Dendritic cell treated with granulocyte-macrophage colony-stimulating factor and Interleukin-4, amounts not matched to agents 40 ng/mL and 50 ng/mL, for 4 days (primary cell): Measurements from ENCODE around the gene PLIN5.
"Not testable (repeated sequence)": the region's sequence is repeated elsewhere in the genome, so short reads cannot be mapped to it uniquely, and the experiment has no call there.

Source experiments
- H3K27ac Mint-ChIP-seq: one replicate; pipeline ENCODE4 v1.8.0; 2022; ENCODE audit warnings: mild to moderate bottlenecking, mixed read lengths
- H3K27me3 Mint-ChIP-seq: one replicate; pipeline ENCODE4 v1.8.0; 2022; ENCODE audit warnings: mild to moderate bottlenecking, mixed read lengths
- H3K36me3 Mint-ChIP-seq: one replicate; pipeline ENCODE4 v1.8.0; 2022; ENCODE audit warnings: low read depth, mixed read lengths
- H3K4me1 Mint-ChIP-seq: one replicate; pipeline ENCODE4 v1.8.0; 2022; ENCODE audit warnings: low read depth, mixed read lengths
- H3K4me3 Mint-ChIP-seq: one replicate; pipeline ENCODE4 v1.8.0; 2022; ENCODE audit warnings: mild to moderate bottlenecking, moderate library complexity, mixed read lengths
- H3K9me3 Mint-ChIP-seq: one replicate; pipeline ENCODE4 v1.8.0; 2022; ENCODE audit warnings: mixed read lengths
- intact Hi-C: fragments of 100-400 bp; cut with micrococcal nuclease; formaldehyde crosslinking; loops from one replicate; pipeline ENCODE4 v1.15.0; 2022

PLIN5 gene

DNA sequence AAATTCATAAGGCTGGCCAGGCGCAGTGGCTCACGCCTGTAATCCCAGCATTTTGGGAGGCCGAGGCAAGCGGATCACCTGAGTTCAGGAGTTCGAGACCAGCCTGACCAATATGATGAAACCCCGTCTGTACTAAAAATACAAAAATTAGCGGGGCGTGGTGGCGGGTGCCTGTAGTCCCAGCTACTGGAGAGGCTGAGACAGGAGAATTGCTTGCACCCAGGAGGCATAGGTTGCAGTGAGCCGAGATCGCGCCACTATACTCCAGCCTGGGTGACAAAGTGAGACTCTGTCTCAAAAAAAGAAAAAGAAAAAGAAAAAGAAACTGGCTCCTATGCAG, 6.8 kb upstream of the PLIN5 start:
- peaks cover 62% of the 10 kb centered on the region for H3K4me1 Mint-ChIP-seq
- H3K4me3 Mint-ChIP-seq, H3K9me3 Mint-ChIP-seq: not testable (repeated sequence)

DNA sequence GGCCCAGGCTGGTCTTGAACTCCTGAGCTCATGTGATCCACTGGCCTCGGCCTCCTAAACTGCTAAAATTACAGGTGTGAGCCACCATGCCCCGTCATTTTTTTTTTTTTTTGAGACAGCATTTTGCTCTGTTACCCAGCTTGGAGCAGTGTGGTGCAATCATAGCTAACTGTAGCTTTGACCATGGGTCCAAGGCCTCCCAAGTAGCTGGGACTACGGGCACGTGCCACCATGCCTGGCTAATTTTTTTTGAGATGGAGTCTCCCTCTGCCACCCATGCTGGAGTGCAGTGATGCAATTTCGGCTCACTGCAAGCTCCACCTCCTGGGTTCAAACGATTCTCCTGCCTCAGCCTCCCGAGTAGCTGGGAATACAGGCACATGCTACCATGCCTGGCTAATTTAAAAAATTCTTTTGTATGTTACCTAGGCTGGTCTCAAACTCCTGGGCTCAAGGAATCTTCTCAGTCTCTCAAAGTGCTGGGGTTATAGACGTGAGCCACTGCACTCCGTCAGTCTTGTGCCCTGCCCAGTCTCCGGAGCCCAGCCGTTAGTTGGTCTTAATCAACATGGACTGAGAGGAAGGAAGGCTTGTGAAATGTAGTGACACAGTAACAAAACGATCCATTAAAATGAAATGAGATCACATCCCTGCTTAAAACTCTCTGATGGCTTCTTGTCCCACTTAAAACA, 6.2 kb upstream of the PLIN5 start:
- H3K27me3 Mint-ChIP-seq, result peaks cover 1% of the 10 kb centered on the region
- H3K36me3 Mint-ChIP-seq, result no peaks in the 10 kb centered on the region
- no peak overlapping the region for H3K4me3 Mint-ChIP-seq
- H3K9me3 Mint-ChIP-seq, result no peaks in the 10 kb centered on the region
- peaks cover 62% of the 10 kb centered on the region for H3K4me1 Mint-ChIP-seq
- peak overlapping the region; percentile 79 for H3K27ac Mint-ChIP-seq
- intact Hi-C loops, result no loop called here

More for the DNA sequence above, 6.8 kb upstream of the PLIN5 start:
- H3K27me3 Mint-ChIP-seq, H3K36me3 Mint-ChIP-seq, intact Hi-C loops: not testable (repeated sequence)
- H3K27ac Mint-ChIP-seq, result peak overlapping the region; percentile 79

DNA sequence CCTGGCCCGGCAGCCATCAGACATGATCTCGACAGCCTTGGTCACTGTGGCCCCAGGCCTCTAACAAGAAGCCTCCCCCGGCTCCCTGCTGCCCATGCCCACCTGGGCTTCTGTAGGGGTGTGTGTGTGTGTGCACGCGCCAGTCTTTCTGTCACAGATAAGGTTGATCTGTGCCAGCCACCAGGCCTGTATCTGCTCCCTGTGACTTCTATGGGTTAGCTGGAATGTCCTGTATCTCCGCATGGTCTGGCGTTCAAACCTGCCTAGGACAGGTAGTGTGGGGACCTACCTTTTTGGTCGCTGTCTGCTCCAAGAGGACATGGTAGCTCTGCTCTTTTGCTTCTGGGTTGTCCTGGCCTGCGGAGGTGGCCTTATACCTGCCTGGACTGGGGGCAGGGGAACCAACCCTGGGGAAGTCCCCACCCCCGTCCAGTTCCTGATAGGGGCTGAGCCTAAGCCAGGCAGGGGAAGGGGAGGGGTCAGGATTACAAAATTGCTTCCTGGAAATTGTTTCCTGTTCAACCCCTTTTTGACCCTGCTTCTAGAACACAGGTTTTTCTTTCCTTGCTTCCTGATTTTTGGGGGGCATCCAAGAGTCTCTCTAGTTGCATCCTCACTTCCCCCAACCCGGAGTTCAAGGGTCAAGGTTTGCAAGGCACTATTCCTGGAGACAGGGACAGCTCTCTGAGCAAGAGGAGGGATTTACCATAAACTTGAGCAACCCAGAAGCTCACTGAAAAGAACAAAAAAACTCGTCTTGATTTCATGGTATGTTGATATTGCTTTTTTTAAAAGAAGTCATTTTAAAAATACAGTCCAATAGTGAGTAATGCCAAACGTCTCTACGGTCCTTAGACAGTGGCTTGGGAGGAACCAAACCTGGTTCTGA, 4.9 kb upstream of the PLIN5 start, which contains the start of gene LRG1:
LRG1 (minus strand) TSS at position 344 of the 889 bp plus-strand sequence; CDS start at position 321, 23 bp downstream.
- Mint-ChIP-seq H3K4me1 (peaks cover 63% of the 10 kb centered on the region), H3K4me3 (no peak within 1 kb of the TSS), H3K27me3 (peaks cover 8% of the 10 kb centered on the region)

DNA sequence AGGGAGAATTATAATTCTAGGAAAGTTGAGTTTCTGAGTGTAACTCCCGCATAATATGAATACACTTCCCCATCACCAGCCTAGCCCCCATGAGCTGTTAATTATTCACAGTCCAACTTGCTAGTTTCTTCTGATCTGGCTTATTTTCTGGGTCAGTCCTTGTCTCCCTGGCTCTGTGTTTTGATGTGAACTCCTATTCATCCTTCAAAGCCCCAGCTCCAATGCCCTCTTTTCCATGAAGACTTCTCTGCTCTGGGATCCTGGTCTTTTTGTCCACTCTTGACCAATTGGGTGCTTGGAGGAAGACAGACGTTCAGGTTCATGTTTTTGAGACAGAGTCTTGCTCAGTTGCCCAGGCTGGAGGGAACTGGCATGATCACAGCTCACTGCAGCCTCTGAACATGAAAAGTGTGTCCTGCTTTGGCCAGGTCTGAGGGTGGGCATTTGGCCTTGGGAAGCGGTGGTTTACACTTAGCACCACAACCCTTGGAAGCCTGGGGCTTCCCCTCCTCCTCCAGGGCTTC, 4.2 kb upstream of the PLIN5 start:
- intact Hi-C loops, result no loop called here

More for the DNA sequence above, 4.9 kb upstream of the PLIN5 start, which contains the start of gene LRG1:
- Mint-ChIP-seq H3K27ac (peak within 1 kb of the TSS; percentile 45), H3K36me3 (no peaks in the 10 kb centered on the region), H3K9me3 (no peaks in the 10 kb centered on the region)
- intact Hi-C loops, result no loop called here

DNA sequence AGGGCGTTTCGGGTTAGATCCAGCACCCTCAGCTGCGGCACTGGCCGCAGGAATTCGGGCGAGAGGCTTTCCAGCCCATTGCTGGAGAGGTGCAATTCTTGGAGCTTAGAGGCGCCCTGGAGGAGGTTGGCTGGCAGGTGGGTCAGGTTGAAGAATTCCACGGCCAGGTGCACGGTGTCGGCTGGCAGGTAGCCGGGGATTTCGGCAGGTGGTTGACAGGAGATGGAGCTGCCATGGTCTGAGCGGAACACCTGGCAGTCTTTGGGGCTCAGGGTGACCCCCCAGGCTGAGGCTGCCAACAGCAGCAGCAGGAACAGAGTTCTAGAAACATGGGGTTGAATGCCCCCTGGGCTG, 3.6 kb upstream of the PLIN5 start:
- H3K27ac Mint-ChIP-seq, result no peak overlapping the region
- H3K4me1 Mint-ChIP-seq, result peaks cover 65% of the 10 kb centered on the region
- peaks cover 11% of the 10 kb centered on the region for H3K27me3 Mint-ChIP-seq
- intact Hi-C loops, result no loop called here
- H3K9me3 Mint-ChIP-seq, result no peaks in the 10 kb centered on the region
- H3K36me3 Mint-ChIP-seq, result no peaks in the 10 kb centered on the region
- H3K4me3 Mint-ChIP-seq, result no peak overlapping the region

More for the DNA sequence above, 4.2 kb upstream of the PLIN5 start:
- peaks cover 65% of the 10 kb centered on the region for H3K4me1 Mint-ChIP-seq
- H3K27ac Mint-ChIP-seq, result peak overlapping the region; percentile 45
- H3K9me3 Mint-ChIP-seq, result no peaks in the 10 kb centered on the region
- no peak overlapping the region for H3K4me3 Mint-ChIP-seq
- H3K27me3 Mint-ChIP-seq, result peaks cover 11% of the 10 kb centered on the region
- no peaks in the 10 kb centered on the region for H3K36me3 Mint-ChIP-seq

DNA sequence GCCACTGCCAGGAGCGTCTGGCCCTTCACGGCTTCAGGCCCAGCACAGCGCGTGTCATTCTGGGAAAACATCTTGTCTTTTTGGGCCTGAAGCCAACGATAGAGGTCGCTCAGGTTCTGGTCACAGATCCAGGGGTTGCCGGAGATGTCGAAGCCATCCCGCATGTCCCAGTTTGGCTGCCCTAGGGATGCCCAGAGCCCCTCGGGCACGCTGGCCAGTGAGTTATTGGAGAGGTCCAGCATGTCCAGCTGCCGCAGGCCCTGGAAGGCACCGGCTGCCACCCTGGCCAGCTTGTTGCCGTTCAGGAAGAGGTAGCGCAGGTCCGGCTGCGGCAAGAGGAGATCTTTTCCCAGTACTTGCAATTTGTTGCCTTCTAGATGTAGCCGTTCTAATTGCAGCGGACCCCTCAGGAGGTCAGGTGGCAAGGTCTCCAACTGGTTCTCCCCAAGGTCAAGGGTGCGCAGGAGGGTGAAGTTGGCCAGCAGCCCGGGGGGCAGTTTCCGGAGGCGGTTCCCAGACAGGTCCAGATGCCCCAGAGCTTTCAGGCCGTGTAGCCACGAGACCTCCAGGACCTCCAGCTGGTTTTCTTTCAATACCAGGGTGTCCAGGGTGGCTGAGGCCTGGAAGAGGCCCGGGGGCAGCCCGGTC, 3.1 kb upstream of the PLIN5 start:
- Mint-ChIP-seq H3K27ac (no peak overlapping the region), H3K4me3 (no peak overlapping the region), H3K9me3 (no peaks in the 10 kb centered on the region), H3K36me3 (no peaks in the 10 kb centered on the region), H3K4me1 (peaks cover 64% of the 10 kb centered on the region), H3K27me3 (peaks cover 16% of the 10 kb centered on the region)
- intact Hi-C loops, result no loop called here

DNA sequence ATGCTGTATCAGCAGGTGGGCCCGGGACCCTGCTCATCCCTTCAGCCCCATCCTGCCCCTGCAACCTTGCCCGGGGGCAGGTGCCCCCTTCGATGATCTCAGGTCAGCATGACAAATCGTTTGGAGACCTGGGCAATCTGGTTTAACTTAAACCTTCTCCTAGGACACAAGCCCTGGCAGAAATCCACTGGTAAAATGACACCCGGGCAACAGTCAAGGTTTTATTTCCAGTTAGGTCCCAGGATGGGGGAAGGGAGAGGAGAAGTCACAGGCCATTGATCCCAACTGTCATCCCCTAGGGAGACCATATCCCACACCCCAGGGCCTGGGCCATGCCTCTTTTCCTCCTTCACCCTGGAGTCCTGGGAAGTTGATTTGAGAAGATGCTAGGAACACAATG, 1.8 kb upstream of the PLIN5 start:
- H3K27ac Mint-ChIP-seq, result peak overlapping the region; percentile 37
- H3K27me3 Mint-ChIP-seq, result peaks cover 17% of the 10 kb centered on the region
- H3K36me3 Mint-ChIP-seq, result no peaks in the 10 kb centered on the region
- H3K9me3 Mint-ChIP-seq, result no peaks in the 10 kb centered on the region
- intact Hi-C loops, result no loop called here
- no peak overlapping the region for H3K4me3 Mint-ChIP-seq
- peaks cover 53% of the 10 kb centered on the region for H3K4me1 Mint-ChIP-seq

DNA sequence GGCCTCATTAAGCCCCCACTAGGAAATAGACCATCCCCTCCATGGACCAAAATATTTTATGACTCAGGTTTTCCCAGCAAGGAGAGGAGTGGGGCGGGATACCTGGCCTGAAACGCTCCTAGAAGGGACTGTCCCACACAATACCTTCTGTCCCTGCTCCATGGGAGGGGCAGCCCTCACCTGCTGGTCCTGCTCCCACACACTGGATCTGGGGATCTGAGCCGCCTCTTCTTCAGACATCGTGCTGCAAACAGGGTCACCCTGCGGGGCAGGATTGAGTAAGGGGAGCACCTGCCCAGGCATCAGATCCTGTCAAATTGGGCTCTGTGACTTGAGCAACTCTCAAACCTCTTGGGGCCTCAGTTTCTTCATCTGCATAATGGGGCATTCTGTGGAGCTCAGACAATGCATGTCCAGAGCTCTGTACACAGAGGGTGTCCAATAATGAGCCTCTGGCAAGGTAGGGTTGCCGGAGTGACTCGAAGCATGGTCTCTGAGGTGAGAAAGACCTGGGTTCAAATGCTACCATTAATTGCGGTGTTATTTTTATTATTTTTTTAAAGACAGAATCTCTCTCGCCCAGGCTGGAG, 1.1 kb downstream of the PLIN5 start:
- no peaks in the 10 kb centered on the region for H3K36me3 Mint-ChIP-seq
- H3K27ac Mint-ChIP-seq, result no peak overlapping the region

DNA sequence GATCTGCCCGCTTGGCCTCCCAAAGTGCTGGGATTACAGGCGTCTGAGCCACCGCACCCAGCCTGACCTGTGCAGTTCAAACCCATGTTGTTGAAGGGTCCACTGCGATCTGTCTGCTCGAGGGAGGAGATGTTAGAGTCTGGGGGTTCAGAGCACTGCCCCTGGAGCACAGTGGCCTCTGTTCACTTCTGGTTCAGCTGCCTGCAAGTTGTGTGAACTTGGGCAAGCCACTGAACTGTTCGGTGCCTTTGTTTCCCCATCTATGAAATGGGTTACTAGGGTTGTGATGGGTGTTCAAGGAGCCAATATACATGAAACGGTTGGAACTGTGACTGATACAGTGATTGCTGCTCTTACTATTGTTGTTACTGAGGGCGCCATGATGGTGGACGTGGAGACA, 1.7 kb downstream of the PLIN5 start:
- Mint-ChIP-seq H3K9me3 (no peaks in the 10 kb centered on the region), H3K36me3 (no peaks in the 10 kb centered on the region), H3K27me3 (peaks cover 30% of the 10 kb centered on the region), H3K27ac (no peak overlapping the region), H3K4me1 (peaks cover 30% of the 10 kb centered on the region), H3K4me3 (no peak overlapping the region)
- intact Hi-C loops, result no loop called here

More for the DNA sequence above, 1.1 kb downstream of the PLIN5 start:
- H3K4me1 Mint-ChIP-seq, result peaks cover 36% of the 10 kb centered on the region
- intact Hi-C loops, result no loop called here
- H3K27me3 Mint-ChIP-seq, result peaks cover 30% of the 10 kb centered on the region
- no peak overlapping the region for H3K4me3 Mint-ChIP-seq
- H3K9me3 Mint-ChIP-seq, result no peaks in the 10 kb centered on the region

DNA sequence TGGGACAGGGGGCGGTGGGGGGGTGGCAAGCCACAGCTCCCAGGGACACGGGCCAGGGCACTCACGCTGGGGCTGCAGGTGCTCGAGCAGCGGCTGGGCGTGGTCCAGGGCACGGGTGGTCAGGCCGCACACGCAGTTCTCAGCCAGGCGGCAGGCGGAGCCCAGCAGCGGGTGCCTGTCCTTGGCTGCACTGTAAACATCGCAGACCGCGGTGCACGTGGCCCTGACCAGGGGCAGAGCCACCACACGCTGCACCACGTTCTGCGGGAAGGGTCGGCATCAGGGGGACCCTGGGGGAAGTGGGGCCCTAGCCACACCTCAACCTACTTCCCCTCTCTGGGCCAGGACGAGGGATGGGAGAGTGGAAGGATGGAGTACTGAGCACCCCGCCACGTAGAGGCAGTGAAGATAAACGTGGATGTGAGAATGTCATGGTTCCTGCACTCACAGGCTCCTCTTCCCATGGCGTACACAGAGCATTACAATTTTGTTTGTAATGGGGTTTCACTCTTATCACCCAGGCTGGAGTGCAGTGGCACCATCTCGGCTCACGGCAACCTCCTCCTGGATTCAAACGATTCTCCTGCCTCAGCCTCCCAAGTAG, 3.4 kb downstream of the PLIN5 start:
- H3K27ac Mint-ChIP-seq, result no peak overlapping the region
- H3K27me3 Mint-ChIP-seq, result peaks cover 28% of the 10 kb centered on the region
- peaks cover 20% of the 10 kb centered on the region for H3K4me1 Mint-ChIP-seq

DNA sequence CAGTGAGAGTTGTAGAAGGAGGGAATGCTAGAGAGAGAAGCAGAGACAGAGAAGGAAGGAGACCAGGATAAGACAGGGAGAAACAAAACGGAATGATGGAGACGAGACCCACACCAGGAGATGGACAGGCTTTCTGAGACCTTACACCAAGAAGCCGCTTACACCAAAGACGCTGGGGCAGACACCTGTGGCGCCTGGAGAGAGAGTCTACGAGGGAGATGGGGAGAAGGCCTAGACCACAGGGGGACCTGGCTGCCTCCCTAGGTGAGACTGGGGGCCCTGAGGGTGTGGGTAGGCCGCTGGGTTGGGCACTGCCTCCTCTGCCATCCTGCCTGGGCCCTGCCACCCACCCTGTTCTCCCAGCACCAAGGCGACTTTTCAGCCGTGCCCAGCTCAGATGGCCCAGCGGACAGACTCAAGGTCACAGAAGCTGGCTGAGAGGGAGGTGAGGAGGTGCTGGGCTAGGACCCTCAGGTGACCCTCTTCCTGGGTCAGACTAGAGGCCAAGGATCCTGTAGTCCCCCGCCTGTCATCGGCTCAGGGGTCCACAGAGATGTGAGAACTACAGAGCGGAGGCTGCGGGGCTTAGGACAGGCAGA, 5.0 kb downstream of the PLIN5 start:
- intact Hi-C loops, result no loop called here

More for the DNA sequence above, 3.4 kb downstream of the PLIN5 start:
- intact Hi-C loops, result no loop called here
- Mint-ChIP-seq H3K9me3 (no peaks in the 10 kb centered on the region), H3K4me3 (no peak overlapping the region), H3K36me3 (no peaks in the 10 kb centered on the region)

DNA sequence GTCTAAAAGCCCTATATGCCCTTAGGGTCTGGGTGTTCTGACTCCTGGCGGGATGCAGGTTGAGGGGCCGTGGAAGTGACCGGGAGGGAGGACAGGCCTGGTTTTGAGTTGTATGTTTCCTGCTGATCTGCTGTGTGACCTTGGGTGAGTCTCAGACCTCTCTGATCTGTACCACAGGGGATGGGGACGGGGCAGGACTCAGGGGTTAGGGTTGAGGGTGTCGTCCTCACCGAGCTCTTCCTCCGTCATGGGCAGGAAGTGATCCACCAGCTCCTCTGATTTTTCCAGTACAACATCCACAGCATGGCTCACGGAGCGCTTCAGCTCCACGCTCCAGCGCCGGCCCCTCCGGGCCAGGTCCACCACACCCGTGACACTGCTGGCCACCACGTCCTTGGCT, 6.2 kb downstream of the PLIN5 start:
- H3K9me3 Mint-ChIP-seq, result no peaks in the 10 kb centered on the region
- H3K4me3 Mint-ChIP-seq, result no peak overlapping the region
- intact Hi-C loops, result no loop called here
- H3K36me3 Mint-ChIP-seq, result no peaks in the 10 kb centered on the region
- H3K4me1 Mint-ChIP-seq, result peaks cover 14% of the 10 kb centered on the region
- peaks cover 19% of the 10 kb centered on the region for H3K27me3 Mint-ChIP-seq
- no peak overlapping the region for H3K27ac Mint-ChIP-seq

More for the DNA sequence above, 5.0 kb downstream of the PLIN5 start:
- H3K27me3 Mint-ChIP-seq, result peaks cover 22% of the 10 kb centered on the region
- H3K4me1 Mint-ChIP-seq, result peaks cover 17% of the 10 kb centered on the region
- H3K9me3 Mint-ChIP-seq, result no peaks in the 10 kb centered on the region
- no peaks in the 10 kb centered on the region for H3K36me3 Mint-ChIP-seq
- H3K27ac Mint-ChIP-seq, result no peak overlapping the region
- no peak overlapping the region for H3K4me3 Mint-ChIP-seq

DNA sequence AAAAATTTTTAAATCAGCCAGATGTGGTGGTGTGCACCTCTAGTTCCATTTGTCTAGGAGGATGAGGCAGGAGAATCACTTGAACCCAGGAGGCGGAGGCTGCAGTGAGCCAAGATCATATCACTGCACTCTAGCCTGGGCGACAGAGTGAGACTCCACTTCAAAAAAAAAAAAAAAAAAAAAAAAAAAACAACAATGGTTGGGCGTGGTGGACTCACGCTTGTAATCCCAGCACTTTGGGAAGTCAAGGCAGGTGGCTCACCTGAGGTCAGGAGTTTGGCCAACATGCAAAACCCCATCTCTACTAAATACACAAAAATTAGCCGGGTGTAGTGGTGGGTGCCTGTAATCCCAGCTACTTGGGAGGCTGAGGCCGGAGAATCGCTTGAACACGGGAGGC, 7.6 kb downstream of the PLIN5 start:
- H3K4me1 Mint-ChIP-seq, result peaks cover 14% of the 10 kb centered on the region
- H3K27ac Mint-ChIP-seq, H3K4me3 Mint-ChIP-seq, H3K9me3 Mint-ChIP-seq, intact Hi-C loops, H3K36me3 Mint-ChIP-seq: not testable (repeated sequence)
- H3K27me3 Mint-ChIP-seq, result peaks cover 14% of the 10 kb centered on the region
